Measurements from ENCODE around the gene TNIK.

- TF ChIP-seq CTCF (IDR thresholded peaks at IDR 0.05), result no peak
- no peak for TF ChIP-seq POLR2AphosphoS5 (IDR thresholded peaks at IDR 0.05)
- TF ChIP-seq POLR2A (IDR thresholded peaks at IDR 0.05), result no peak
These were observed 102.5 kb downstream of the TNIK start for GRCh38 chr3:171357721-171358120.

Data from prostate gland (tissue), 2 donors.